Activated T-helper 9 cell treated with anti-CD3 and anti-CD28 coated beads, Interleukin-2, amount 50 U/mL, for 16 hours (primary cell): Measurements from ENCODE around the gene NSUN2.

Experiments used
- DNase-seq: peaks from one replicate; pipeline ENCODE4 v3.0.0-alpha.2; 2020; ENCODE audit warnings: low read depth

The NSUN2 gene

DNA sequence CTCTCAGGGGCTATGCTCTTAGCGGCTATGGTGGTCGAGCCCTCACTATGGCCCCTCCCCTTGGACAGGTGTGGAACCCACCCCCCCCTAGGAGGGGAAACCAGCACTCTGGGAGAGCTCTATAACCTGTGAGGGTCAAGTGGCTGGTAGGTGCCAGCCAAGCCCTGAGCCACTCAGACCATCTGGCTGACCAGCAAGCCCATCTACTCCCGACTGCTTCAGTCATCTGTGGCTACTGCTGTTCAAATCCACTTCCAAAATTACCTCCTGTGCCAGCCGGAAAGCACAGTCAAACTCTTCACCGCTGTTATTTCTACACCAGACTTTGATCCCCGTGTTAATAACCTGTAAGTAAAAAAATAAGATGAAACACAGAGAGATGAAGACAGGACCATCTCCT lies 28.5 kb downstream of the NSUN2 start:
- DNase-seq, result no peak

DNA sequence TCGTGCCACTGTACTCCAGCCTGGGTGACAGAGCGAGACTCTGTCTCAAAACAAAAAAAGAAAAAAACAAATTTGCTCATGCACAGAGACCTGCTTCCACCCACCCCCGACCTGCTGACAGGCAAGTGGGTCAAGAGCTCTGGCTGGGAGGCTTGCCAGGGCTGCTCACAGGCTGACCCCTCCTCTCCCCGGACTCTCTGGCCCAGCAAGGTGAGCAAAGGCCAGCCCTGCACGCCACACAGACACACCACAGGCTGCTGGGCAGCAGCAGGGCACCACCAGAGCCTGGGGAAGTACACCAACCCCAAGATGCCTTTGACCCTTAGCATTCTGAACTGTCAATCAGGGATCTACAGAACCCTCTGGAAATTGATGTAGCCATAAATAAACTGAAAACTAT lies 29.2 kb downstream of the NSUN2 start:
- no peak for DNase-seq

DNA sequence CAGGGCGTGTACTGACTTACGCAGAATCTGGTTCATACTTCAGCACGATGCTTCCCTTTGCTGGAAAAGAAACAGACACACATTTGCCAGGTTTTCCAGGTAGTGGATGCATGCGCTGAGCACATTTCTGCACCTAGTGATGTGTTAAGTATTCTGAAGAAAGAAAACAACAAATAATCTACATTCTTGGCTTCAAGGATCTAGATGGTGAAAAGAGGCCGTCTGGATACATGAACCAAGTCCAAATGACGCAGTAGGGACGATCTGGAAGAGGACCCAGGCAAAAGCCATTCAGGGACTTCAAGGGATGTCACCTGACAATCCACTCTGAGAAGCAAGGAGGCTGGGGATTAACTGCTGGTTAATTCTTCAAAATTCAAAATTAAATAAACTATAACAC lies 30.4 kb downstream of the NSUN2 start:
- DNase-seq, result no peak

DNA sequence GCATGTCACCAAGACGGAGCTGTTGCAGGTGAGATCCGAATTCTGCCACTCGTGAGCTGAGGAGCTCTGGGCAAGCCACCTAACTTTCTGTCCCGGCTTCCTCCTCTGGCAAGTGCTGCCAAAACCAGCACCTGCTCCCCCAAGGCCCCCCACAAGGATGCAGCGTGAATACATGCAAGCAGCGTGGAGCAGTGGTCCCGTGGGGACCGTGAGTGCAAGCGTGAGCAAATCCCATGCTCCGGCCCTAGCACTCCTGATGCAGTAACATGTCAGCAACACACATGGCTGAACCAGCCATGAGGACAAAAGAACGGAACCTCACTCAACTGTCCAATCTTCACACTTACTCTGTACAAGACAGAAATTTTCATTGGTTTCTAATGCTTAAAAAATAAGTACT lies 31.0 kb downstream of the NSUN2 start:
- DNase-seq, result no peak

DNA sequence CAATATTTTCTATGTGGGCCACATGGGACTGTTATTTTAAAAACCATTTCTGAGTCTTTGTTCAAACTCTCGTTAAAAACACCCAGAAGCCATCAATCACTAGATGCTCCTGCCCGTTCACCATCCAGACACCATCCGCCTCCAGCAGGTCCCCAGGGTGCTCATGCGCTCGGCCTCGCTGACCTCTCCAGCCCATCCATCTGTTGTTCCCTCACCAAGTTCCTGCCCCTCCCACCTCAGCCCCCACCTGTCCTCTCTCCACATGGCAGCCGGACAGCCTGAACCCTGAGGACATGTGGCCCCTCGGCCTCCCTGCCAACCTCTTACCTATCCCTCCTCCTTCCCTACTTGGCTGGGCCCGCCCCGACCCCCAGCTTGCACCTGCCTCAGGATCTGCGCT lies 31.6 kb downstream of the NSUN2 start:
- DNase-seq, result no peak

DNA sequence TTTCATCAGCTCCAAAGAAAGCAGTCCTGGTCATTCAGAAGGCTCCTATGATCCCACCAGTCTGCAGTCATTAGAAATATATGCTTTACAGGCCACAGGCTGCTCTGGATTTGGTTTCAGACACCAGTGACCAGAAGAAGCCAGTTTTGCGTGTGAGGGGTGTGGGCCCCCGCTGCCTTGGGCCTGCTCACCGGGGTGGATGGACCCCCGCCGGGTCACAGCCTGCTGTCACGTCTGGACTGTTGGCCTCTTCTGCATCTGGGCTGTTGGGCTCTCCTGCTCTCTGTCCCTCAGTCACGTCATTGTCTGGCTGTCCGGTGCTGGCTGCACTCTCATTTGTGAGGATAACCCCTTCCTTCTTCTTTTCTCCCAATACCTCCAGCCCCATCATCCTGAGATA lies 33.1 kb downstream of the NSUN2 start:
- DNase-seq, result no peak

DNA sequence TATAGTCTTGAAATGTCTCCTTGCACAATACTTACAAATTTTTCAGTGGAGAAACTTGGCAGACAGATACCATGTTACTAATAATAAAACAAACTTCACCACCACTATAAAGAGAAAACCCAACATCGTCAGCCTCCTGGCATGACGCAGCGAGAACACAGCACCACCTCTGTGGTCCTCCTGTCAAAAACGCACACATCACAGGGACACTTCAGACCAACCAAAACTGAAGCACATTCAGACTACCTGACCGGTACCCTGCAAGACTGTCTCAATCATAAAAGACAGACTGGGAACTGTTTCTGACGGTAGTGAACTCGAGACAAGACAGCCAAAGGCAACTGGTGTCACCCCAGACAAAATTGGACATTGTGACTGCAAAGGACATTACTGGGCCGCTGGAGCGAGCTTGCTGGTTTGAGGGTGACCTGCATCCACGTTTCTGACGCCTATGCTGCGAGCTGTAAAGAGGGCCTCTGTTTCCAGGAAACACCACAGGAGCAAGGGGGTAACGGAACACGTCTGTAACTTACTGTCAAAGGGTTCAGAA lies 34.4 kb downstream of the NSUN2 start:
- DNase-seq, result no peak

DNA sequence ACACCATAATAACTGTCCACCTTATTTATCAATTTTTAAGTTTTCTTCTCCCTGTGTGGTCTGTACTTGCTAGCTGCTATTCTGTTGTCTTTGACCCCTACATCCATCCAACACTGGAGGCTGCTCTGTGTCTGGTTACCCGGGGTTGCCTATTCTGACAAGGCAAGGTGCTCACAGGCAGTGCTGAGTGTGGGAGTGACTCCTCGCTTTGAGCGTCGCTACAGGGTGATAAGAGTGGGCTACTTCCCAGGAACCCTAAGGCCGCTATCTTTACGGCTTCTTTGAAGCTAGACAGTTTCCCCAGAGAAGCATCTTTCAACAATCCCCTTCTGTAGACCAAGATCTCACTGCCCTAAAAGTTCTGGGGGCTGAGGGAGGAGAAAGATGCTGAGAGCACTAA lies 35.3 kb downstream of the NSUN2 start:
- no peak for DNase-seq

DNA sequence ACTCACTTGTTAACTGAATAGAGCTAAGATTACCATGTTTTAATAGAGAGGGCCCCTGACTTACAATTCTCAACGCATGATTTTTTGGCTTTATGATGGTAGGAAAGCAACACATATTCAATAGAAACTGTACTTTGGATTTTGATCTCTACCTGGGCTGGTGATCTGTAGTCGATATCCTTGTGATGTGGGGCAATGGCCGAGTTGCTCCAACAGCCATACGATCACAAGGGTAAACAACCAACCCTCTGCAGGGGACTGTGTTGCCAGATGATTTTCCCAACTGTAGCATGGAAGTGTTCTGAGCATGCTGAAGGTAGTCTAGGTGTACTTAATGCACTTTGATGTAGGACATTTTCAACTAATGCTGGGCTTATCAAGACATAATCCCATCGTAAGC lies 36.5 kb downstream of the NSUN2 start:
- no peak for DNase-seq

DNA sequence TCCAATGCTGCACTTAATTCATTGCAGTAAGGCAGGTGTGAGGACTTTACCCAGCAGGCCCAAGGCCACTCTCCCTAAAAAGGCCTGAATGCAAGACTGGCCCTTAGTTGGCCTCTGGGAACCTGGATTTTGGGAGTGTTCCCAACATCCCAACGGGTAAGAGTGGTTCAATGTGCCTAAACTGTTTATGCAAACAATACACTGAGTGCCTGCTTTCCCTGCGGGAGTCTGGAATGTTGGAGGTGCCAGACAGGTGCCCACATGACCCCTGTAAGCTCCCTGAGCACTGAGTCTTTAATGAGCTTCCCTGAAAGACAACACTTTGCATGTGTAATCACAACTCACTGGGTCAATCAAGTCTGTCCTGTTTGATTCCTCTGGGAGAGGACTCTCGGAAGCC lies 37.4 kb downstream of the NSUN2 start:
- no peak for DNase-seq

DNA sequence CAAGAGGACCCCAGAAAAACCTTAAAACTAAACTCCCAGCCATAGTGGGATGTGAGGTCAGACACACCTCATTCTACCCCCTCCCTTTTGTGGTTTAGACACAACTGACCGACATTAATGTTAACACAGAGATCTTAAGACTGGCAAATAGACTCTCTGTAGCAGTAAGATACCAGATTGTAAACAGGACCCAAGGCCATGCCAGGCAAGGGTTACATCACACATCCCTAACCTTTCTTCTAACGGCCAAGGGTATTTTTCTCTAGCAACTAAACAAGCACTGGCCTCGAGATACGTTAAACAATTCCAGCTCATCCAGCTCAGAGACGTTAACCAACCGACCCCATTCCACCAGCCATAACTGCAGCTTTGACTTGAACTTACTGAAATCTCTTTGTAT lies 38.8 kb downstream of the NSUN2 start:
- no peak for DNase-seq

DNA sequence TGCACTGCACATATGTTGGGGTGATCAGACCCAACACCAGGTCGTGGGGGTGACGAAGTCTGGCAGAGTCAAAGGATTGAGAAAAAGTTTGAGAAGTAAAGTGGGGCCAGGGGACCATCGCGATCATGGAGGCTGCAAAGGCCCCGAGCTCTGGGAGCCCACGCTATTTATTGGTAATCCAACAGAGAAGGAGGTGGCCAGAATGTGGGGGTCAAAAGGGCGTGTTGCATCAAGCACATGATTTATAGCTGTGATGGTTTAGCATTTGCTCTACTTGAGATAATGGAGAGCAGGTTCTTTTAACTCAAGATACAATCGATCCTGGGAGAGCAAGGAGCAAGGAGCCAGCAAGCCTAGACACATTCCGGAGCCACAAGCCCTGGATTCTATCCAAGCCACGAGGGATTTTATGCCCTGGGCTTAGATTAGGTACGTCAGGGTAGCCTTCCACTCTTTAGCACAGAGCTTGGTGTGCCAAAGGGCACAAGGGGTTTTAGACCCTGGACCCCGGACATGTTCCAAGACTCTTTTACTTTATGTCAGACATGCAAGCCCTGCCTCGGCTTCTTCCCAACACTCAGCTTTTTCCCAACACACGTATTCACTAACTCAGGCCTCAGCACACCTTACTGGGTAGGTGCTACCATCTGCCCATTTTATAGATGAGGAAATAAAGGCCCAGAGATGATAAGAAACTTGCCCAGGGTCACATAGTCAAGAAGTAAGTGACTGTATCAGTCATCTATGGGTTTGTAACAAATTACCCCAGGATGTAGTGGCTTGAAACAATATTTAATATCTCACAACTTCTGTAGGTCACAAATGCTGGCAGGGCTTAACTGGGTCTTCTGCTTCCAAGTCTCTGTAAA lies 39.5 kb downstream of the NSUN2 start:
- DNase-seq, result no peak

DNA sequence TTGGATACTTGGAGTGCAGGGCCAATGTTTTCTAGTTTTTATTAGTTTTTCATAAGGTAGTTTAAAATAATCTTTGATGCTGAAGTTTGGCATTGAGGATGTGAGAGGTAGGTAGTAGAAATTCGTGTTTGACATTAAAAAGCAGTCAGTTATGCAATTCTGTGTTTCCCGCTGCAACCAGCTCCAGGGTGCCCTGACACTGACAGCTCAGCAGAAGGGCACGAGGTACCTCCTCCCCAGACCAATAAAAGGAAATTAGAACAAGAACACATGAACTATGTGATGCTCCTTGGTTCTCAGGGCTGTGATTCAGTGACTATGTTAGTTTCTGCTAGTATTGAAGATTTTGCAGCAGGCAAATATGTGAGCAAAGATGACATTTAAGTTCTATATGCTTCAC lies 40.2 kb downstream of the NSUN2 start:
- no peak for DNase-seq

DNA sequence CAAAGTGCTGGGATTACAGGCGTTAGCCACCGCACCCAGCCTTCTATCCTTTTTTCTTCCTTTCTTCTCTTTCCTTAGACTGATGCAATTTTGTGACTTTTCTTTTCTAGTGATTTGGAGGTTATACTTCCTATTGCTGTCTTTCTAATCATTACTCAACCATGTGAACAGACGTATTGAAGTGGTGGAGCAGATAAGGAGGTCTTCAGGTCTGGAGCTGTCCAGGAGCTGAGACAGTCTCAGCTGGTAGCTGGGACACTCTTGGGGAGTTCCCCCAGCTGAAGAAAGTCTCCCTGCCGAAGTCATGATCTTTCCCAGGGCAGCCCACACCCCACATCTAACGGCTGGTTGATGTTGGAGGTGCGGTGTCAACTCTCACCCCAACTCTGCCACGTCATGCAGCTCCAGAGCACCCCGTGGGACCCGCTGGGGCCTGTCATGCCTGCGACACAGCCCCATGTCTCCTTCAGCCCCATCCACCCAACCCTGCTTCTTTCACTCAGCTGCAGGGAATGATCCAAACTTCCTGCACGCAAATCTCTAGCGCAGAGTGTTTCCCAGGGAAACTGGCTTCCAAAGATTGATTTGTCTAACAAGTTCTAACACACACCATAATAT lies 41.1 kb downstream of the NSUN2 start:
- no peak for DNase-seq

DNA sequence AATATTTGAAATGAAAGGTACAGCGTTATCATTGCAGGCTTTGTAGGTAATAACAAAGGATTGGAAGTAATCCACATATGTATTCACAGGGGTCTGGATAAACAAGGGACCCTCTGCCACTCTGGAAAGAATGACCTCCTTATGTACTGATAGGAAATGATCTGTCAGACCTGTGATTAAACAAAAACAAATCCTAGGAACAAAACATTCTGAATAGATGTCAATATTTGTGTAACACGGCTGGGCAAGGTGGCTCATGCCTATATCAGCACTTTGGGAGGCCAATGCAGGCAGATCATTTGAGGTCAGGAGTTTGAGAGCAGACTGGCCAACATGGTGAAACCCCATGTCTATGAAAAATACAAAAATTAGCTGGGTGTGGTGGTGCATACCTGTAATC lies 42.3 kb downstream of the NSUN2 start:
- DNase-seq, result no peak

DNA sequence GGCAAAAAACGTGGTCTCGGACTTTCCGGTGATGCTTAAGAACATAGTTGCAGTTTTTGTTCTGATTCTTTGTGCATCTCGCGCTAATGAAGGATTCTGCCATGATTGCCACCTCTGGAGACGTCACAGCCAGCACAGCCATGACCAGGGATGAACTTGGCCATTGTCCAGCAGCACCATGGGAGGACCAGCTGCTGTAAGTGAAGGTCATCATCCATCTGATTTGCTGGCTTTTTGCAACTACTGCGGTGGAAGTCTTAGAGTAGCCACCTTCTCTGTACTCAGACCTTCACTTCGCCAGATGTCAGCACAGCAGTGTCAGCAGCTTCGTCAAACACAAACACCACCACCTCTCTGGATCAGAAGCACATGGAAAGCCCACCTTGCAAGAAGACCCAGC lies 45.7 kb downstream of the NSUN2 start:
- no peak for DNase-seq

DNA sequence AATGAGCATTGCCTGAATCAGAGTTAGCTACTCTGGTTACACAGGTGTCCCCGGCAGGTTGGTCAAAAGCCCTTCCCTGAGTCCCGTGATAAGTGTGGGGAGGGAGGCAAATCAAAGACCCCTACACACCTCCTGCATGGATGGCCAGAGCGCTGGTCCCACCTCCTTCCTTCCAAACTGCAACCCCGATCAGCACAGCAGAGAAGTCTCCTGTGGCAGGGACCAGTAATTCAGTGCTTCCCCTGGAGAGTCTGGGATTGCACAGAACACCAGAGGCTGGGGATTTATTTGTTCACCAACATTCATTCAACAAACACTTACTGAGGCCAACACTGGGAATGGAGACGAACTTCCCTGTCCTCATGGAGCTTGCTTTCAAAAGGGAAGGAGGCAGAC lies 46.2 kb downstream of the NSUN2 start:
- DNase-seq, result no peak

DNA sequence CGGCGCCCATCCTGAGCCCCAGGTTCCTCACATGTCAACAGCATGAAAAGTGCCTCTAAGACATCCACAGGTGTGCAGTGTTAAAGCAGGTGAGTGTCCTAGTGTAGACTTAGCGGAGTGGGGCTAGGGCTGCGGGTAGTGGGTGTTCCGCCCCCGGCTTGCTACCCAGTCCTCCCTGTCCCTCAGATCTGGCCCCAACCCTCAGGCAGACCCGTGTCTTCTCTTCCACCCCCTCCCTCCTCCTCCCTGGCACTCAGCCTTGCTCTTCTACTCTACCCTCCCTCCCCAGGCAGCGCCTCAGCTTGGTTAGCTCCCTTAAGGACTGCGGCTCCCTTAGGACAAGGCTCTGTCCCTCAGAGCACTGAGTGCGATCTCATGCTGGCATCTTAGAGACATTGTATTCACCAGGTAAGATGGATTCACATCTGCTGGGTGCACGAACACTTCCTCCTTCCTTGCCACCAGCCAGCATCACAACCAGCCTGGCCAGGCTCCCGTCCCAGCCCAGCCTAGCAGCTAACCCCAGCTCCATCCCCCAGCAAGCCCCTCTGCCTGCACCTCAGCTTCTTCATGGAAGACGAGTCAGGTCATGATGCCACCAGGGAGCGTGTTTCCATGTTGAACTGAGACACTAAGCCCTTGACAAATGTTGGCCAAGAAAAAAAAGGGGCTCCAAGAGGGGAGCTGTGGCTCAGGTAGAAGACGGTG lies 46.8 kb downstream of the NSUN2 start:
- DNase-seq, result no peak

DNA sequence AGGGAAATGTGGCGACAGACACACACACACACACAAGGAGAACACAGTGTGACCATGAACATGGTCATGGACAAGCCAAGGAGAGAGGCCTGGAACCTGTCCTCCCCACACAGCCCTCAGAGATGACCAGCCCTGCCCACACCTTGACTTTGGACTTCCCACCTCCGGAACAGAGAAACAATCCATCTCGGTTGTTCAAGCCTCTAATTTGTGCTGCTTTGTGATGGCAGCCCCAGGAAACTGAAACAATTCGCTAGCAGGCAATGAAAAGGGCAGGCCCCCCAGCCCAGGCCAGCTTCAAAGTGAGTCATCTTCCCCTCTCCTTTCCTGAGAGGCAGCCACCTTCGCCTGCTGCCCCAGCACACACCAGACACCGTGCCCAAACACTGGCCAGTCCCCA lies 47.7 kb downstream of the NSUN2 start:
- no peak for DNase-seq

DNA sequence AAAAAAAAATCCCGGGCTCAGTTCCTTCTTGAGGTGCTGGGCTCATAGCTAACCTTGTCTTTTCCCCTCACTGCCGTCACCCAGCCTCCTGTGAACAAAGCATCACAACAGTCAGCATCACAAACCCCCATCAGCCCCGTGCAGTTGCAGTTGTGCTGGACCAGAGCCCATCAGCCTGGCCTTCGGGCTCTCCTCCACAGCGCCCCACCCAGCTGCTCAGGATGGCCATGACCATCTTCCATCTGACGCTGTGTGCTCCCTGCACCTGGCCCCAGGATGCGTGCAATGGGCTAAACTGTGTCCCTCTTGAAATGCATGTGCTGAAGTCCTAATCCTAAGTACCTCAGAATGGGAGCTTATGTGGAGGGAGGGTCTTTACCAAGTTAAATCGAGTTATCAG lies 48.1 kb downstream of the NSUN2 start:
- no peak for DNase-seq

DNA sequence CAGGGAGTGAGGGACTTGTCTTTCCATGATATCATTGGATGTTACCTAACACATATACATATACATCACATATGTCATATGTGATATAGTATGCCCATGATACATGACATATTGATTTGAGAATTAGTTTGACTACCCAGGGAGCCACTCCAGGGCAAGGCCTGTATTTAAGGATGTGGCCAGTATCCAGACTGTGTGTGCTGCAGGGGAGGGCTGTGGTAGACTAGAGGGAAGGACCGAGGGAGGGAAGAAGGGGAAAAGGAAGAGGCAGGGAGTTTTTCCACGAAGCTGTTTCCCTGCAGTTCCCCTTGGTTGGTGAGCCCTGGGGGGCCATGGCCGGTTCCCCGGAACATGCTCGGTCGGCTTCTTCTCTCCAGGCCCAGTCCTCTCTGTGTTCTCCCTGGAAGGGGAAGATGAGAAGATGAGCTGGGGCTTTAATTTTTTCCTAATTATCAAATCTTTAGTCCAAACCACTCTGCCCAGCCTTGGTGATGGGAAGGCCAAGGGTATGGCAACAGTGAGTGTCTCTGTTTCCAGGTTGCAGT lies 48.7 kb downstream of the NSUN2 start:
- no peak for DNase-seq

DNA sequence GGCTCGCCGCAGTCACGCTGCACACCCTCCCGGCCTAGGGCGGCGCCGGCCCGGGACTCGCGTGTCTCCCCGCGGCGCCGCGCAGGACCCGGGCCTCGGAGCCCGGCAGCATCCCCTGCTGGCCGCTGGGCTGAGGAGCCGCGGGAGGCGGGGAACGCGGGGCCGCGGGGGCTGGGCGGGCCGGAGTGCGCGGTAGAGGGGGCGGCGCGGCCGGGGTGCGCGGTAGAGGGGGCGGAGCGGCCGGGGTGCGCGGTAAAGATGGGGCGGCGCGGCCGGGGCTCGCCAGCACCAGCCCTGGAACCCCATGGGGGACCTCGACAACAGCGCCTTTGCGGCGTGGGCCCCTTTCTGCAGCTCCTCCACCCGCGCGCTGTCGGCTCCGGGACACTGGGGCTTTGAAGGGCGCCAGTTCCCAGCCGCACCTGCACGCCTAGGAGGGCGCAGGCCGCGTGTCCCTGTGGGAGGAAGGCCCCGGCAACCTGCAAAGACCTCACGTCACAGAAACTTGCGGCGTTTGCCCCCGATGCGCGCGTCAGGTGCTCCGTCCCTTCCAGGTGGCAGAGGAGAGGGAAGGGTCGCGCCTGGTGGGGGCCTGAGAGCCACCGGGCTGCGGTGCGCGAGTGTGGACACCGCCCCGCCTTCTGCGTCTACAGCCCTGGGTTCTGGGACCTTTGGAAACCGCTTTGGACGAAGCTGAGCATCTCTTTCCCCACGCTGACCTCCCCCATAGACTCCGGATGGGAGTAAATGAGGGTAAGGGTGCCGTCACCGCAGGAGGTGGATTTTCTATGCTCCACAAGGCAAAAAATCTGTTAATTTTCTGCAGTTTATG lies 49.6 kb downstream of the NSUN2 start:
- DNase-seq, result no peak
